MM.1S (cell line): Measurements from ENCODE around the gene ACAT2.
"Not testable (repeated sequence)": the region's sequence is repeated elsewhere in the genome, so short reads cannot be mapped to it uniquely, and the experiment has no call there.

ENCODE experiments used
- DNase-seq: peaks from one replicate; pipeline ENCODE4 v3.0.0-alpha.2; 2015
- H2AFZ ChIP-seq: fragments of 300-600 bp; sonication (generic); 2 replicates; pipeline ENCODE4 v1.6.0; 2016; ENCODE audit warnings: antibody characterized with exemption, low read length
- H3F3A ChIP-seq: fragments of 300-600 bp; sonication (generic); 2 replicates; pipeline ENCODE4 v1.6.1; 2016; ENCODE audit warnings: mild to moderate bottlenecking, antibody characterized with exemption, low read length, moderate library complexity, mixed read lengths; ENCODE audit not compliant: insufficient read depth
- H3K27ac ChIP-seq: fragments of 300-600 bp; sonication (generic); 2 replicates; pipeline ENCODE4 v1.5.1; 2016; ENCODE audit warnings: mild to moderate bottlenecking, low read length
- H3K27me3 ChIP-seq: fragments of 300-600 bp; sonication (generic); replicated peaks from 2 replicates; pipeline ENCODE4 v1.6.0; 2016; ENCODE audit warnings: low read length; ENCODE audit not compliant: insufficient read depth
- H3K36me3 ChIP-seq: fragments of 300-600 bp; sonication (generic); replicated peaks from 2 replicates; pipeline ENCODE4 v1.6.1; 2016; ENCODE audit warnings: mild to moderate bottlenecking, low read length, mixed read lengths; ENCODE audit not compliant: insufficient read depth
- H3K4me1 ChIP-seq: fragments of 300-600 bp; sonication (generic); 2 replicates; pipeline ENCODE4 v1.6.1; 2016; ENCODE audit warnings: low read length, mixed read lengths
- H3K4me2 ChIP-seq: fragments of 300-600 bp; sonication (generic); 2 replicates; pipeline ENCODE4 v1.6.0; 2016; ENCODE audit warnings: low read depth, low read length
- H3K4me3 ChIP-seq: fragments of 300-600 bp; sonication (generic); 2 replicates; pipeline ENCODE4 v1.5.1; 2016; ENCODE audit warnings: low read length, mixed read lengths
- H3K79me2 ChIP-seq: fragments of 300-600 bp; sonication (generic); 2 replicates; pipeline ENCODE4 v1.6.1; 2016; ENCODE audit warnings: mixed run types, low read length, mixed read lengths
- H3K9ac ChIP-seq: fragments of 300-600 bp; sonication (generic); 2 replicates; pipeline ENCODE4 v1.6.1; 2016; ENCODE audit warnings: low read length, mixed read lengths
- H3K9me2 ChIP-seq: fragments of 300-600 bp; sonication (generic); replicated peaks from 2 replicates; pipeline ENCODE4 v1.6.1; 2016; ENCODE audit warnings: mild to moderate bottlenecking, low read length, mixed read lengths; ENCODE audit not compliant: insufficient read depth
- H3K9me3 ChIP-seq: fragments of 300-600 bp; sonication (generic); replicated peaks from 2 replicates; pipeline ENCODE4 v1.6.1; 2016; ENCODE audit warnings: mild to moderate bottlenecking, low read length, mixed read lengths; ENCODE audit not compliant: insufficient read depth
- H4K20me1 ChIP-seq: fragments of 300-600 bp; sonication (generic); 2 replicates; pipeline ENCODE4 v1.6.1; 2016; ENCODE audit warnings: mild to moderate bottlenecking, low read length, moderate library complexity, mixed read lengths; ENCODE audit not compliant: insufficient read depth
- EZH2 ChIP-seq: fragments of 300-600 bp; sonication (generic); optimal IDR thresholded peaks from 2 replicates; pipeline ENCODE3; 2017; ENCODE audit warnings: low read depth, mild to moderate bottlenecking, antibody characterized with exemption, low read length, mixed read lengths
- EZH2phosphoT487 ChIP-seq: fragments of 300-600 bp; sonication (generic); IDR thresholded peaks from 2 replicates; pipeline ENCODE4 v1.6.1; 2018; ENCODE audit warnings: antibody characterized with exemption, low read length
- TF ChIP-seq, protein P1 (sequence below): fragments of 300-600 bp; sonication (generic); IDR thresholded peaks from 2 replicates; pipeline ENCODE4 v1.5.1; 2016; ENCODE audit warnings: antibody characterized with exemption, low read length, mixed read lengths

ACAT2 gene

DNA sequence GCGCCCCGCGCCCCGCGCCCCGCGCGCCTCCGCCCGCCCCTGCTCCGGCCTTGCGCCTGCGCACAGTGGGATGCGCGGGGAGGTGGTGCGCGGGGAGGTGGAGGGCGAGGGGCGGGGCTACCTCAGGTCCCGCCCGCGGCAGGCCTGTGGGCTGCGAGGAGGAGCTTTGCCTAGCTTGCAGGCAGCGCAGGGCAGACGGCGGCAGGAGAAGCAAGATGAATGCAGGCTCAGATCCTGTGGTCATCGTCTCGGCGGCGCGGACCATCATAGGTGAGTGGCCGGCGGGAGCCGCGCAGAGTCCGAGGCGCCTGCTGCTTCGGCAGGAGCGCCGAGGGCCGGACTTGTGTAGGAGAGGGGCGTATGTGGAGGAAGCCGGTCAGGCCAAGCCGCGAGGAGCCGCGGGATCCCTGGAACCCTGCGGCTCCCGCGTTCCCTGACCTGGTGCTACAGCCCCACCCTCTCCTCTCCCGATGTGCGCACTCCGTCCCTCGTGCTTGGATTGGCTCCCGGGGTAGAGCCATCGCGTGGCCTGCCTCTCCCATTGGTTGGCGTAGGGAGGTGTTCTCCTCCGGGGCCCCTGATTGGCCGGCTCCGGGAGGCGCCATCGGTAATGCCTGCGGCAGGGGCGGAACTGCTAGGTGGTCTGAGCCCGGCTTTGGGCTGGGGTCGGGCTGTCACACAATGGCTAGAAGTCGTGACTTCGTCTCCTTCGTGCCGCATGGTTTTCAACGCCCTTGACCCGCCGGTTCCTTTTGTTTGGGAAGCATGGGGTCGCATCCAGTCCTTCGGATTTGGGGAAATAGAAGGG lies at the start of gene ACAT2:
ACAT2 (plus strand) TSS at position 173 of the 808 bp plus-strand sequence; CDS start at position 216, 43 bp downstream.
- H4K20me1 ChIP-seq: no peaks in the 10 kb centered on the region
- no peaks in the 10 kb centered on the region for H3K9me3 ChIP-seq
- peaks cover 3% of the 10 kb centered on the region; the same call in 1 of the 2 replicates for H3K79me2 ChIP-seq
- H2AFZ ChIP-seq: peak within 1 kb of the TSS; percentile 82
- peak within 1 kb of the TSS; percentile 86 for H3K4me2 ChIP-seq
- DNase-seq: peak; percentile 83
- no peaks in the 10 kb centered on the region for H3K27me3 ChIP-seq
- H3K36me3 ChIP-seq: no peaks in the 10 kb centered on the region
- TF ChIP-seq EZH2 (no peak), EZH2phosphoT487 (no peak)
- TF ChIP-seq, protein P1, sequence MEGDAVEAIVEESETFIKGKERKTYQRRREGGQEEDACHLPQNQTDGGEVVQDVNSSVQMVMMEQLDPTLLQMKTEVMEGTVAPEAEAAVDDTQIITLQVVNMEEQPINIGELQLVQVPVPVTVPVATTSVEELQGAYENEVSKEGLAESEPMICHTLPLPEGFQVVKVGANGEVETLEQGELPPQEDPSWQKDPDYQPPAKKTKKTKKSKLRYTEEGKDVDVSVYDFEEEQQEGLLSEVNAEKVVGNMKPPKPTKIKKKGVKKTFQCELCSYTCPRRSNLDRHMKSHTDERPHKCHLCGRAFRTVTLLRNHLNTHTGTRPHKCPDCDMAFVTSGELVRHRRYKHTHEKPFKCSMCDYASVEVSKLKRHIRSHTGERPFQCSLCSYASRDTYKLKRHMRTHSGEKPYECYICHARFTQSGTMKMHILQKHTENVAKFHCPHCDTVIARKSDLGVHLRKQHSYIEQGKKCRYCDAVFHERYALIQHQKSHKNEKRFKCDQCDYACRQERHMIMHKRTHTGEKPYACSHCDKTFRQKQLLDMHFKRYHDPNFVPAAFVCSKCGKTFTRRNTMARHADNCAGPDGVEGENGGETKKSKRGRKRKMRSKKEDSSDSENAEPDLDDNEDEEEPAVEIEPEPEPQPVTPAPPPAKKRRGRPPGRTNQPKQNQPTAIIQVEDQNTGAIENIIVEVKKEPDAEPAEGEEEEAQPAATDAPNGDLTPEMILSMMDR: no peak
- no peaks in the 10 kb centered on the region for H3K4me1 ChIP-seq
- peak within 1 kb of the TSS; percentile 87 for H3K9ac ChIP-seq
- no peaks in the 10 kb centered on the region for H3K9me2 ChIP-seq
- peak within 1 kb of the TSS; percentile 91 for H3K27ac ChIP-seq
- H3F3A ChIP-seq: peaks cover 12% of the 10 kb centered on the region
- H3K4me3 ChIP-seq: peak within 1 kb of the TSS; percentile 89

DNA sequence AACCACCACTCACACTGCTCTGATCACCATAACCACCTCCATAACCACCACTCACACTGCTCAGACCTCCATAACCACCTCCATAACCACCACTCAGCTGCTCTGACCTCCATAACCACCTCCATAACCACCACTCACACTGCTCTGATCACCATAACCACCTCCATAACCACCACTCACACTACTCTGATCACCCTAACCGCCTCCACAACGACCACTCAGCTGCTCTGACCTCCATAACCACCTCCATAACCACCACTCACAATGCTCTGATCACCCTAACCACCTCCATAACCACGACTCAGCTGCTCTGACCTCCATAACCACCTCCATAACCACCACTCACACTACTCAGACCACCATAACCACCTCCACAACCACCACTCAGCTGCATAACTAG lies 49.5 kb upstream of the ACAT2 start:
- not testable (repeated sequence) for H3K4me3 ChIP-seq, H3K9ac ChIP-seq, H3K4me1 ChIP-seq, H3K9me2 ChIP-seq, H3K27me3 ChIP-seq, H2AFZ ChIP-seq, H3K27ac ChIP-seq, DNase-seq, H3K4me2 ChIP-seq, H3K36me3 ChIP-seq, H3K9me3 ChIP-seq, H3K79me2 ChIP-seq, H4K20me1 ChIP-seq, H3F3A ChIP-seq

DNA sequence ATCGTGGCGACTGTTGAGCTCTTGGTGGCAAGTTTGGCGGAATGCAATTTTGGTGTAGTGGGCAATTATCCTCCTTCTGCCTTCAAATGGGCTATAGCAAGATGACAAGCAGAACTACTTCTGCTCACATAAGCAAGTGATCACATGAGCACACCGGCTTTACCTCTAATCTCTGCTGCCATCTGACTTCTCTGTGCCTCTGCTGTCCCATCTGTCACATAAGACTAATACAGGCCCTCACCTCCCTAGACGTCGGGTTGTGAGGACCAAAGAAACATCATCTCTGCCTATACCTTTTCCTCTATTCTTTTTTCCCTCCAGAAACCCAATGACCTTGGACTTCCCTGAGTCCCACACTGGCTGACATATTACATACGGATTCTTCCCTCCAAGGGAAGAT lies 47.9 kb upstream of the ACAT2 start:
- no peak overlapping the region for H2AFZ ChIP-seq
- no peak overlapping the region for H3K4me3 ChIP-seq
- H3K36me3 ChIP-seq: no peaks in the 10 kb centered on the region
- H3K27ac ChIP-seq: no peak overlapping the region
- no peaks in the 10 kb centered on the region for H3K9me3 ChIP-seq
- H3K79me2 ChIP-seq: no peaks in the 10 kb centered on the region; the same call in 1 of the 2 replicates
- TF ChIP-seq, protein P1: no peak
- TF ChIP-seq EZH2 (no peak), EZH2phosphoT487 (no peak)
- no peaks in the 10 kb centered on the region for H3K9me2 ChIP-seq
- no peak overlapping the region for H3K4me2 ChIP-seq
- no peaks in the 10 kb centered on the region for H3K4me1 ChIP-seq
- H3K27me3 ChIP-seq: no peaks in the 10 kb centered on the region
- no peak overlapping the region for H3K9ac ChIP-seq
- no peaks in the 10 kb centered on the region for H4K20me1 ChIP-seq
- H3F3A ChIP-seq: no peaks in the 10 kb centered on the region
- no peak for DNase-seq

DNA sequence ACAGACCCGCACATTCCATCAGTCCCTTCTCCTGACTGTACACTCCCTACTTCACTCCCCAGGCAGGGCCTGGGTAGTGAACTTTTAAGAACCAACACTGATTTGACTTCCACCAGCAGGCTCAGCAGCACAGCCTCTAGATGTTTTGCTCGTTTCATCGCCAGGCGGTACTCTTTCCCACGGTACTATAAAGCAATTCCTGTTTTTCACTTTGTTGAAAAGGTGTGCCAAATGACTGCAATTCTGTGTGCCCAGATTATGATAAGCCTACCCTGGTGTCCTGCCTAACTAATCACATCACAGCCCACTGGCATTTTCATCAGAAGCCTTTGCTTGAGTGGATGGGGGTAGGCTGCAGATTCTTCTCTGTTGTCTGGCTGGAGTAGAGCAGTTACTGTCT lies 47.4 kb upstream of the ACAT2 start:
- no peak for TF ChIP-seq EZH2
- TF ChIP-seq, protein P1: no peak
- no peak for TF ChIP-seq EZH2phosphoT487
- Histone ChIP-seq H3K4me2 (no peak overlapping the region), H3K27ac (no peak overlapping the region), H3K9me2 (no peaks in the 10 kb centered on the region), H3K27me3 (no peaks in the 10 kb centered on the region), H3K9me3 (no peaks in the 10 kb centered on the region), H3K79me2 (no peaks in the 10 kb centered on the region; the same call in 1 of the 2 replicates), H3F3A (no peaks in the 10 kb centered on the region), H3K36me3 (no peaks in the 10 kb centered on the region), H3K9ac (no peak overlapping the region), H2AFZ (no peak overlapping the region), H3K4me1 (no peaks in the 10 kb centered on the region), H4K20me1 (no peaks in the 10 kb centered on the region), H3K4me3 (no peak overlapping the region)
- DNase-seq: no peak
